BLaER1 treated with 17β-estradiol and CSF1 and Interleukin-3, amounts not matched to agents 10 nM and 100 nM (cell line): Measurements from ENCODE around the gene MIEN1.
A peak's percentile ranks its signal among the peaks of the same experiment; 100 is the strongest.

Experiments used
- H3K27ac ChIP-seq, 11 experiments: shearing (Covaris generic); formaldehyde crosslinking; 2 replicates each; pipeline ENCODE4 v1.8.1; 2022
- H3K27me3 ChIP-seq, 11 experiments: shearing (Covaris generic); formaldehyde crosslinking; 2 replicates each; pipeline ENCODE4 v1.8.1; 2022
- H3K36me3 ChIP-seq, 11 experiments: shearing (Covaris generic); formaldehyde crosslinking; 2 replicates each; pipeline ENCODE4 v1.8.1; 2022
- H3K4me1 ChIP-seq, 10 experiments: shearing (Covaris generic); formaldehyde crosslinking; 2 replicates each; pipeline ENCODE4 v1.8.1; 2022
- H3K4me2 ChIP-seq, 11 experiments: shearing (Covaris generic); formaldehyde crosslinking; 2 replicates each; pipeline ENCODE4 v1.8.1; 2022
- H3K4me3 ChIP-seq, 10 experiments: shearing (Covaris generic); formaldehyde crosslinking; 2 replicates each; pipeline ENCODE4 v1.8.1; 2022
- H3K9ac ChIP-seq, 11 experiments: shearing (Covaris generic); formaldehyde crosslinking; 2 replicates each; pipeline ENCODE4 v1.8.1; 2022
- H3K9me3 ChIP-seq, 11 experiments: shearing (Covaris generic); formaldehyde crosslinking; replicated peaks in 1 of 11; 2 replicates each; pipeline ENCODE4 v1.8.1; 2022
- H4K20me1 ChIP-seq, 11 experiments: shearing (Covaris generic); formaldehyde crosslinking; 2 replicates each; pipeline ENCODE4 v1.8.1; 2022
- Cebpa-rat ChIP-seq, 11 experiments: shearing (Covaris generic); IDR thresholded peaks; 2 replicates each; pipeline ENCODE4 v1.8.1; 2022

The MIEN1 gene

GRCh38 chr17:39730095-39730921, at the start of gene MIEN1:
Gene MIEN1 (minus strand): TSS chr17:39730532. CDS start chr17:39730495, 37 bp downstream.
- TF ChIP-seq Cebpa-rat (IDR thresholded peaks at IDR 0.05) = no peak
- H3K4me3 ChIP-seq = peak within 1 kb of the TSS; percentile 70 to 82 (median 77)

GRCh38 chr17:39777534-39778365, 47.4 kb upstream of the MIEN1 start:
- Histone ChIP-seq H3K4me1 (peaks cover 12 to 22% (median 19%) of the 10 kb centered on the region in 10 experiments), H3K9ac (no peak overlapping the region), H3K4me3 (no peak overlapping the region), H3K4me2 (no peak overlapping the region), H4K20me1 (no peaks in the 10 kb centered on the region), H3K9me3 (no peaks in the 10 kb centered on the region), H3K27ac (no peak overlapping the region), H3K27me3 (peaks cover 0 to 43% (median 0%) of the 10 kb centered on the region in 11 experiments; a peak in 8 of 22 replicates), H3K36me3 (no peaks in the 10 kb centered on the region)
- TF ChIP-seq Cebpa-rat (IDR thresholded peaks at IDR 0.05) = no peak

More at GRCh38 chr17:39730095-39730921, at the start of gene MIEN1:
- Histone ChIP-seq H4K20me1 (peaks cover 0 to 17% (median 0%) of the 10 kb centered on the region in 11 experiments; a peak in 6 of 22 replicates), H3K27ac (peak within 1 kb of the TSS; percentile 81 to 97 (median 90)), H3K9ac (peak within 1 kb of the TSS; percentile 82 to 95 (median 89)), H3K4me2 (peak within 1 kb of the TSS; percentile 92 to 100 (median 98)), H3K27me3 (peaks cover 0 to 2% (median 0%) of the 10 kb centered on the region in 11 experiments; a peak in 4 of 22 replicates), H3K9me3 (no peaks in the 10 kb centered on the region), H3K36me3 (peaks cover 18 to 35% (median 21%) of the 10 kb centered on the region in 11 experiments), H3K4me1 (peaks cover 20 to 36% (median 28%) of the 10 kb centered on the region in 10 experiments)

DNA sequence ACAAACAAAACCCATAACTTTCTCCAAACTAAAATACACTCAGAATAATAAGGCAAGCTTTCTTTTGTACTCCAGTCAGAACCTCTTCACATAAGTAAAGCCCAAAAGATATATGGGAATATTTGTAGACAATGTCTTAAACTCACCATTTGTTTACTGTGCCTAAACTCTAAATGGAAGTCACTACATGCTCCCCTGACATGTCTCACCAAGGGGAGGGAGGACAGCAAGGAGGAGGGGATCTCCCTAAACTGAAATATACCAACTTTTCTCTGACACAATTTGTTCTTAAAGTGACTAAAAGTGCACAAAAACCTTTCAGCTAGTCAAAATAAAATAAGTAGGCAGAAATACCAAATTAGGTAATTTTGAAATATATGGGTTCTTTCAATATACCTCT, 45.9 kb upstream of the MIEN1 start:
- Histone ChIP-seq H3K4me3 (no peak overlapping the region), H3K4me2 (no peak overlapping the region), H3K36me3 (no peaks in the 10 kb centered on the region), H3K4me1 (peaks cover 13 to 20% (median 16%) of the 10 kb centered on the region in 10 experiments), H3K9me3 (no peaks in the 10 kb centered on the region), H3K27ac (no peak overlapping the region), H3K27me3 (peaks cover 0 to 28% (median 0%) of the 10 kb centered on the region in 11 experiments; a peak in 3 of 22 replicates), H3K9ac (no peak overlapping the region), H4K20me1 (no peaks in the 10 kb centered on the region)
- TF ChIP-seq Cebpa-rat (IDR thresholded peaks at IDR 0.05) = no peak

DNA sequence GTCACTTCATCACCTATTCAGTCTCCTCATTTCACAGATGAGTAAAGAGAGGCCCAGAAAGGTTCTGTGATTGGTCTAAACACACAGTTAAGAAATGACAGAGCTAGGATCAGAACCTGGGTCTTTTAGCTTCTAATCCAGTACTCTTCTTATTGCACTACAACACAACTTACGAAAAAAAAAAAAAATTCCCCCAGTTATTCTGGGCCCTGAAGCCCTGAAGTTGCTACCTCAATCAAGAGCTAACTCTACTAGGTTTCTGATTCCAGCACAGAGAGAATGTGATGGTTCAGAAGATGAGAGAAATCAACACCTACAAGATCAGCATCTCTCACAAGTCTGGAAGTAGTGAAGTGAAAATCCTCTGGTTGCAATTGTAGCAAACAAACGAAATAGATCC, 44.7 kb upstream of the MIEN1 start:
- peaks cover 0 to 16% (median 0%) of the 10 kb centered on the region in 11 experiments; a peak in 2 of 22 replicates for H3K27me3 ChIP-seq
- no peaks in the 10 kb centered on the region for H4K20me1 ChIP-seq
- H3K27ac ChIP-seq = no peak overlapping the region
- H3K4me2 ChIP-seq = no peak overlapping the region
- no peaks in the 10 kb centered on the region for H3K9me3 ChIP-seq
- no peak for TF ChIP-seq Cebpa-rat (IDR thresholded peaks at IDR 0.05)
- no peaks in the 10 kb centered on the region for H3K36me3 ChIP-seq
- peaks cover 7 to 12% (median 10%) of the 10 kb centered on the region in 10 experiments; a peak in 19 of 20 replicates for H3K4me1 ChIP-seq
- no peak overlapping the region for H3K9ac ChIP-seq
- no peak overlapping the region for H3K4me3 ChIP-seq

- Histone ChIP-seq H3K4me3 (no peak overlapping the region), H4K20me1 (no peaks in the 10 kb centered on the region), H3K36me3 (no peaks in the 10 kb centered on the region), H3K27ac (no peak overlapping the region), H3K9ac (no peak overlapping the region), H3K4me1 (peaks cover 7 to 12% (median 10%) of the 10 kb centered on the region in 10 experiments; a peak in 19 of 20 replicates), H3K27me3 (peaks cover 0 to 10% (median 0%) of the 10 kb centered on the region in 11 experiments; a peak in 1 of 22 replicates), H3K4me2 (no peak overlapping the region), H3K9me3 (no peaks in the 10 kb centered on the region)
- no peak for TF ChIP-seq Cebpa-rat (IDR thresholded peaks at IDR 0.05)
Measured at GRCh38 chr17:39774047-39774446, 43.7 kb upstream of the MIEN1 start.

DNA sequence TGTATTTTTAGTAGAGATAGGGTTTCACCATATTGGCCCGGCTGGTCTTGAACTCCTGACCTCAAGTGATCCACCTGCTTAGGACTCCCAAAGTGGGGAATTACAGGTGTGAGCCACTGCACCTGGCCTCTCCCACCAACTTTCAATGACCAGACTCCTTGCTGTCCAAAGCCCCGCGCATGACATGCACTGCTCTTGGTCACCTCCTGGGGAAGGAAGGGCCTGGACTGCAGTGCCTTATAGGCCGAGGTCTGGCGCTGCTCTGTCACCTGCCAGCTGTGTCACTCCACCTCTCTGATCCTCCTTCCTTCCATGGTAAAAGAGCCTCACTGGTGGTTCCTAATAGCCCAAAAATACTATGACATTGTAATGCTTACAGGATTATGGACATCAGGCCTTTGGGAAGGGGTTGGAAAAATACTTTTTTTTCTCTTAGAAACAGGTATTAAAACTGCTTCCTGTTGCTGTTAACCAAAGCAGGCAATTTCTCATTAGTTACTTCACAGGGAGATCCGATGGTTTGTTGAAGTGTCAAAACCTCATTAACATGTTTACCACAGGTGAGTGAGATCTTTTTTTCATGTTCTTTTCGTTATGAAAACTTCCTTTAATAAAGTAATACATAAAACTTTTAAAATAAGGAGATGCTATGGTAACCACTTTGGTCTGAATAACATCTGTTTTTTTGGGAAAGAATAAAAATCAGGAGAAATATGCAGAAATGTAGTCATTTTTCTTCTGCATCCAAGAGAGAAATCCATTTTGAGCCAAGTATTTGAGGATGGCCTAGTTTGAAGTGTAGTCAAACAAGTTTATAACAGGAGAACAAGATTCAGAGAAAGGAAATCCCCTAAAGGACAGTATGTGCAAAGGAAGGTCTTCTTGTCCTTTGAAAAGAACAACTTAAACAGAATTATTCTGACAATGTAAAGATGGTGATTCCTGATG, 42.9 kb upstream of the MIEN1 start:
- no peak for TF ChIP-seq Cebpa-rat (IDR thresholded peaks at IDR 0.05)
- H3K36me3 ChIP-seq = no peaks in the 10 kb centered on the region
- no peak overlapping the region for H3K27ac ChIP-seq
- peaks cover 0 to 7% (median 0%) of the 10 kb centered on the region in 11 experiments; a peak in 1 of 22 replicates for H3K27me3 ChIP-seq
- no peaks in the 10 kb centered on the region for H3K9me3 ChIP-seq
- no peak overlapping the region for H3K4me3 ChIP-seq
- no peaks in the 10 kb centered on the region for H4K20me1 ChIP-seq
- no peak overlapping the region for H3K9ac ChIP-seq
- H3K4me1 ChIP-seq = peaks cover 7 to 12% (median 10%) of the 10 kb centered on the region in 10 experiments; a peak in 19 of 20 replicates
- H3K4me2 ChIP-seq = peak overlapping the region; percentile 15 to 63 (median 46); a peak in 19 of 22 replicates

DNA sequence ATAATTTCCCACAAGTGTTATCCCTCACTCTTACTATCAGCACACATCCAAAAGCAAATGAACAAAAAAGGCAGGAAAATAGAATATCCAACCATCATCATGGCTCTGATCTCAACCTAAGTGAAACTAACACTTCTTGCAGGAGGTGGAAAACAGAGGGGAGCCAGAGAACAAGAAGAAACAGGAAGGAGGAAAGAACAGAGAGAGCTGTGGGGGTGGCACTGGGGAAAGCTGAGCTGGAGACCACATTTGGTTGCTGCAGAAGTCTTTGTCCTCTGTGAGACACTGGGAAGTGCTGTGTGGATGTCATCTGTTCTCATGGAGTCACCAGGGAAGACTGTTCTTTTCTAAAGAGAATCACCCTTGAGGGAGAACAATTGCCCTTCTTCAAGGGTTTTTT, 42.1 kb upstream of the MIEN1 start:
- Histone ChIP-seq H3K4me1 (peaks cover 9 to 16% (median 11%) of the 10 kb centered on the region in 10 experiments; a peak in 19 of 20 replicates), H3K9me3 (no peaks in the 10 kb centered on the region), H3K4me2 (peak overlapping the region; percentile 15 to 63 (median 46); a peak in 21 of 22 replicates), H3K36me3 (no peaks in the 10 kb centered on the region), H3K27ac (no peak overlapping the region), H3K4me3 (no peak overlapping the region), H4K20me1 (no peaks in the 10 kb centered on the region), H3K27me3 (peaks cover 0 to 3% (median 0%) of the 10 kb centered on the region in 11 experiments; a peak in 1 of 22 replicates), H3K9ac (no peak overlapping the region)
- no peak for TF ChIP-seq Cebpa-rat (IDR thresholded peaks at IDR 0.05)

DNA sequence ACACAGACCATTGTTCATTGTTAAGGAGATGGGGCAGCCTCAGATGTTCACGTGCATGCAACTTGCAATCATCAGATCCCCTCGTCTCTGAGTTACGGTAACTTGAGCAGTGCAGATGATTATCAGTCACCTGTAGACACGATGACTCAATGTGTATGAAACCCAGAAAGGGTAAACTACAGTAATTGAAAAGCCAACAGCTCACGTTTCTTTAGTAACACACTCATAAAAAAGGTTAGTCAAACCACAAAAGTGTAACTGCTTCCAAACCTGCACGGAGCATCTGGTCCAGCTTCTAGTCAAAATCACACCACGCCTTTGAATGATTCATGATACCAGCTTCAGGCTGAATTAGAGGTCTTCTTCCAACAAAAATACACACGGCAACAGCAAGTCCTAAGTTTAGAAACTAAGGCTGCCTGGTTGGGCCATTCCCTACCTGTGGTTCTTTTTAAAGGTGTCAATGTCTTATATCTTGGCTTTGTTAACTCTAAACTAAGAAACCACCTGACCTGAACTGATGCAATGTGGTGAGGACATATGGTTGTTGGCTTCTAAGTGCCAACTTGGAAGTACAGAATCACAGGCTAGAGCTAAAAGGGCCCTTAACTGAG, 39.7 kb upstream of the MIEN1 start:
- Histone ChIP-seq H3K4me3 (no peak overlapping the region), H3K27ac (no peak overlapping the region)

More for the DNA sequence above, 39.7 kb upstream of the MIEN1 start:
- TF ChIP-seq Cebpa-rat (IDR thresholded peaks at IDR 0.05) = no peak
- Histone ChIP-seq H3K9ac (no peak overlapping the region), H3K9me3 (peaks cover 0 to 12% (median 7%) of the 10 kb centered on the region in 11 experiments; a peak in 9 of 22 replicates), H4K20me1 (no peaks in the 10 kb centered on the region), H3K4me2 (no peak overlapping the region), H3K4me1 (peaks cover 27 to 39% (median 31%) of the 10 kb centered on the region in 10 experiments), H3K27me3 (peaks cover 0 to 2% (median 0%) of the 10 kb centered on the region in 11 experiments; a peak in 1 of 22 replicates), H3K36me3 (no peaks in the 10 kb centered on the region)
